GM19193 (cell line): ENCODE measurements around the gene MYO5A.
A peak's percentile ranks its signal among the peaks of the same experiment; 100 is the strongest.

Experiments used
- POLR2A ChIP-seq: IDR thresholded peaks from 4 replicates; pipeline ENCODE4 v1.6.1; 2011; ENCODE audit not compliant: insufficient read depth, insufficient read length; ENCODE audit errors: extremely low read depth

MYO5A gene

GRCh38 chr15:52407374-52407773 is 121.3 kb downstream of the MYO5A start:
- TF ChIP-seq POLR2A = no peak

DNA sequence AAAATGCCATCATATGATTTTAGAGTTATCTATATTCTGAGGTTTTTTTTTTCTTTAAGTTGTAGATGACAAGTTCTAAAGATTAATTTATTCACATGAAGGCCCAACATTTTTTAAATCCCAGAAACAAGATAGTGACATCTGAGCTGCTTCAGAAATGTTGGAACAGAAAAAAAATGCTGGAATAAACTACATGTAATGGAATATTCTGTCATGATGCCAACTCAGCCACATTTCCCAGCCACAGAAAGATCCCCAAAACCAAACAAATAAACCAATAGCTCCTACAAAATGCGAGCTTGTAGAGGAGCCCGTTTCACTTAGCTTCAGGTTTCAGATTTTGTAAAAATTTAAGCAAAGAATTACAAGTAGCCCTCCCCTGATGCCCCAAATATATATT is 122.1 kb downstream of the MYO5A start:
- no peak for TF ChIP-seq POLR2A

DNA sequence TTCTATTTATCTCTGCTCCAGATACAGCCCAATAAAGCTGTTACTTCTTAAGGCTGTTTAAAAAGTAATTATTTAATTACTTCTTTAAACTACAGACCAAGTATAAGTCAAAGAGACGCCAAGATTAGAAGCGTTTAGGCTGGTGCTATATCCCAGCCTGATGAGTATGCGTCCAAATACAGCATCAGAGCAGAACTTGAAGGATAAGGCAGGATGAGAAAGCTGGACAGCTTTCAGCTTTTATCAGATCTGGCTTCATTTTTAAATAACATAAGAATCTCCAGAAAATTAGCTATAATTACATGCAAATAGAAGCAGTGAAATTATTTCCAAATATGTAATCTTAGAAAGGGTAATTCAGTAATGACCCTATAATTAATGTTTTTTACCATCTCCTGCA is 122.8 kb downstream of the MYO5A start:
- TF ChIP-seq POLR2A = no peak

GRCh38 chr15:52397118-52397517 is 131.6 kb downstream of the MYO5A start:
- no peak for TF ChIP-seq POLR2A

DNA sequence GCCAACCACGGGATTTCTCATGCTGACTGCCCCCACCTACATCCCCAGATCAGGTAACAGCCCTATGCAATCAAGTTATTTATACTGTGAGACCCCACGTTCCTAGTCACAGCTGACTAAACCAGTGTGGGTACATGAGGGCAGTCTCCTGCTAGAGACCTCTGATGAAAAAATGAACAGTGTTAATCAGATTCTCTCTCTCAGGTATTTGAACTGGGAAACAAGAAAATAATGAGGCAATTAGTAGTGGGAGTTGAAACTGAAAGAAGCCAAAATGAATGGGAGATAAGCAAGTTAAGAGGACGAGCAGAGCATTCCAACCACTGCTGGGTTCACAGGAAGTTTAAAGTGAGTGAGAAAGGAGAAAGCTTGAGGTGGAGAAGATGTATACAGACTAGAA is 134.6 kb downstream of the MYO5A start:
- no peak for TF ChIP-seq POLR2A

- no peak for TF ChIP-seq POLR2A
Observed at GRCh38 chr15:52392008-52392687, 136.5 kb downstream of the MYO5A start.

GRCh38 chr15:52391069-52391468 is 137.6 kb downstream of the MYO5A start:
- TF ChIP-seq POLR2A = no peak

- TF ChIP-seq POLR2A = no peak
Observed at GRCh38 chr15:52385670-52386069, 143.0 kb downstream of the MYO5A start.

DNA sequence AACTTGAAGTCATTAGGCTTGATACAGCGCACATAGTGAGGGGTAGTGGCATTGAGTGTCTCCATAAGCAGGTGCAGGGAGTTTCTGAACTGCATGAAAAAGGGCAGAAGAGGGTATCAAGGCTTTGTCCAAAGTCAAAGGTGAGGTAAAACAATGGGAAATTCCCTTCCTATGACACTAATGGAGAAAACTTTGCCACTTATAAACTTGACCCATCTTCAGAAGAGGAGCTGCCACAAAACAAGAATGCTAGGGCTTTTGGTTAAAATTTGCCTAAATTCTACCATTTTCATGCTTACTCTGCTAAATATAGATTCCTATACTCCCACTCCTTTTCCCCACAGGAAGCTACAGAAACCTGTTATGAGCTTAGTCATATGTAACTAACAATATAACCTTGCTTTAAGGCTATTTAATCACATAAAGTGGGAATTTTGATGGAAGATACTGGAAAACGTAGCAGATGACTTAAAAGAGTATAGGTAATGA is 145.5 kb downstream of the MYO5A start:
- TF ChIP-seq POLR2A = no peak

- no peak for TF ChIP-seq POLR2A
Observed at GRCh38 chr15:52382647-52383046, 146.0 kb downstream of the MYO5A start.

DNA sequence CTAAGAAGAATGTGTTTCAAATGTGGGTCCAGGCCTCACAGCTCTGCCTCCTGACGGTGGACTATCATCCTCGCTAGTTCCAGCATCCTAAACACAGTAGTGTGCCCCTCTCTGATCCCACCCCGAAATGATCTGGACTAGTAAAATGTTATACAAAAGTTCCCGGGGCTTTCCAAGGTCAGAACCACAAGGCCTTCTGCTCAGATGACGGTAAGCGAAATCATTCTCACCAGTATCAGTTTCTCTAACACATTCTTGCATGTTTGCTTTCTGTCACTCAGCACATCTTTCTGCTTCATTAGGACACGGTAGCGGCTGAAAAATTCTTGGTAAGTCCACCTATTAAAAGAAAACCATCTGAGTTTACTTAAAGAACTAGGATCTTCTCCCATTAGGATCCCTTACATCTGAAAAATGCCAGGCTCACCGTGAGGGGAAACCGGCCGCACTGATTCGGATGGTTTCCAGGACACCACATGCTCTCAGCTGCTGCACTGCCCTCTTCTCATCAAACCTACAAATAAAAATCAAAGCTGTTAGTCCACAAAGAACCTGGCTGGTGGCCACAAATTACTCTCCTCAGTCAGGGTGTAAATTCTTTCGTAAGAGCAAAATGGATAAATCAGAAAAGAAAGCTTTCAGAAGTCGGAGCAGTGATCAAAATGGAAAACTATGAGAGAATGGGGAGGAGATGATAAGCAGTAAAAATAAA is 149.1 kb downstream of the MYO5A start:
- TF ChIP-seq POLR2A = peak; percentile 53

DNA sequence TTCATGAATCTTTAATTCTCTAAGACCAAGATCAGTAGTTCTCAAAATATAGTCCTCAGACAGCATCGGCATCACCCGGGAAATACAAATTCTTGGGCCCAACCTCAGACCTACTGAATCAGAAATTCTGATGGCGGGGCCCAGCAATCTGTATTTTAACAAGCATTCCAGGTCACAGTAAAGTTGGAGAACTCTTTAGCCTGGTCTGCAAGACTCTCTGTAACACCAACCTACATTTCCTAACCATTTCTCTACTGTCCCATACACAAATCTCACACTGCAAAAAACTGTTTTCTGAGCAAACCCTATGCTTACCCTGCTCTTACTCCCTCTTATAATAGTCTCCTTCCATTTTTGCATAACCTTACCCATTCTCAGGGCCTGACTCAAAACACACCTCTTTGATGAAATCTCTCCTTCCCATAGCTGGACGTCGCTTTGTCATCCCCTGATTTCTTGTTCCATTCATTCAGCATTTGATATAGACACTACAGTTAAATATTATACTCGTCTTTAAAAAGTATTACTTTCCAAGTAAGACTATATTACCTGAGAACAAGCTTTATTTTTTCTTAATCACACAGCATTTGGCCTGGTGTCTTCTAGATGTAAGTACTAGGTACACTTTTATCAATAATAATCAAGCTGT is 149.8 kb downstream of the MYO5A start:
- no peak for TF ChIP-seq POLR2A

DNA sequence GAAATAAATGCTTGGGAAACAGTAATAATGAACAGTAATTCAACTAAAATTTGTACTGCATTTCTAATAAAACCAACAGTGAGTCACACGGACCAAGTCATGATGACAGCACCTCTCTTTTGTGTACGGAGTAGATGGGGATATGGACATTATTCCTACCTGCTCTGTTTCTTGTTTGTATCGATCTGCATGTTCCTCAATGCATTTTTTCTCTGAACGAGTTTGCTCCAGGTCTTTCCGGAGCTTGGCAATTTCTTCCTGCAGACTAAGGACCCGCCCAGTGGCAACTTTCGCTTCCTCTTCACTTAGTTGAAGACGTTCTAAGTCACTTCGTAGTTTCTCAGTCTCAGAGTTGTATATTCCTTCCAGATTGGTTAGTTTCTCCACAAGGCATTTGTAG is 158.7 kb downstream of the MYO5A start:
- TF ChIP-seq POLR2A = no peak

DNA sequence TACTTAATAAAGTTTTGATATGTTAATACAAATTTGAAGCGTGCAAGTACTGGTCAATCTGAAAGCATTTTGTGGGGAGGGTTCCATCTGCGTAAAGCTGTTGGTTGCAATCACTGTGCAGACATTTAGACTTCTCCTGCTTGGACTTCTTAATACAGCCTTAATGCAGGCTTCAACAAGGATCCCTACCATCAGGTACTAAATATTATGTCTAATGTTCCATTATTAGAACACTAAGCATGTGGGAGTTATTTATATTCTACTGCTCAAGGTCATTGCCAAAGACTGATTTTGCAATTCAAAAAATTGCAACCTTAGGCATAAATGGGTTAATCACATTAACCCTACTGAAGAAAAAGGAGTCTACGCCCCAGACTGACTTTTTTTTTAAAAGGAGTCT is 159.2 kb downstream of the MYO5A start:
- TF ChIP-seq POLR2A = no peak

DNA sequence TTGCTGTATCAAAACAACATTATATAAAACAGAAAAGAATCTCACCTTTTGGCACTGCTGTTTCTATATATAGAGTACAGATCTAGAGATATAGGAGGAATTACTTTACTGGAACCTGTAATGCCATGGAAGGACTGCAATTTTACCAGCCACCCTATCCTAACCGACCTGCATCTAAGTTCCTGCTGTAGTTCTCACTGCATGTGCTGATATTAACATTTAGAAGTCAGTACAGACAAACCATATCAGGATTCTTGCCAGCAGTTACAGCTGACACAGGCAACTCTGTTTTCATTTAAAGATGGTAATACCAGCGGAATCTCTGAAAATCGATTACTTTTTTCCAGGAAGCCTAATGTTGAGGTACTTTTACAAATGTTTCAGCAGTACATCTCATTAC is 159.7 kb downstream of the MYO5A start:
- TF ChIP-seq POLR2A = no peak

- no peak for TF ChIP-seq POLR2A
Observed at GRCh38 chr15:52368402-52368801, 160.3 kb downstream of the MYO5A start.
